GM23338 (cell line): ENCODE data around the gene TMEM170B. TPM values are rescaled to one million over a fixed set of nuclear protein-coding genes. Genes with fewer than 3 reads are reported as not detected.

Source experiments
- ATAC-seq: fragments of 200-7000 bp; cut with Tn5 transposase; 3 replicates; pipeline ENCODE4 v1.9.1; 2020
- DNase-seq: peaks from one replicate; pipeline ENCODE4 v3.0.0-alpha.2; 2015; ENCODE audit warnings: low spot score
- H2AFZ ChIP-seq: fragments of 200-600 bp; sonication (generic); 2 replicates; pipeline ENCODE4 v1.8.0; 2016; ENCODE audit warnings: antibody characterized with exemption, mild to moderate bottlenecking, moderate library complexity
- H3F3A ChIP-seq: fragments of 200-600 bp; sonication (generic); replicated peaks from 2 replicates; pipeline ENCODE4 v1.8.0; 2017; ENCODE audit warnings: antibody characterized with exemption, mixed run types, low read depth
- H3K27ac ChIP-seq: fragments of 200-600 bp; sonication (generic); 2 replicates; pipeline ENCODE4 v1.6.1; 2016; ENCODE audit warnings: low read depth
- H3K27me3 ChIP-seq: fragments of 200-600 bp; sonication (generic); 2 replicates; pipeline ENCODE4 v1.8.0; 2016; ENCODE audit warnings: mild to moderate bottlenecking, mixed run types, moderate library complexity; ENCODE audit not compliant: insufficient read depth
- H3K36me3 ChIP-seq: fragments of 200-600 bp; sonication (generic); 2 replicates; pipeline ENCODE4 v1.8.0; 2016; ENCODE audit warnings: mild to moderate bottlenecking; ENCODE audit not compliant: insufficient read depth
- H3K4me1 ChIP-seq: fragments of 200-600 bp; sonication (generic); 2 replicates; pipeline ENCODE4 v1.8.0; 2016; ENCODE audit warnings: mild to moderate bottlenecking, moderate library complexity; ENCODE audit not compliant: insufficient read depth
- H3K4me2 ChIP-seq: fragments of 200-600 bp; sonication (generic); 2 replicates; pipeline ENCODE4 v1.7.1; 2017; ENCODE audit warnings: mixed run types
- H3K4me3 ChIP-seq: fragments of 200-600 bp; sonication (generic); 2 replicates; pipeline ENCODE4 v1.6.1; 2016; ENCODE audit warnings: mixed run types
- H3K79me2 ChIP-seq: fragments of 200-600 bp; sonication (generic); replicated peaks from 2 replicates; pipeline ENCODE4 v1.8.0; 2017; ENCODE audit warnings: mild to moderate bottlenecking; ENCODE audit not compliant: insufficient read depth
- H3K9me2 ChIP-seq: fragments of 200-600 bp; sonication (generic); 2 replicates; pipeline ENCODE4 v1.8.0; 2017; ENCODE audit not compliant: insufficient read depth
- H4K20me1 ChIP-seq: fragments of 200-600 bp; sonication (generic); replicated peaks from 2 replicates; pipeline ENCODE4 v1.8.0; 2017; ENCODE audit warnings: mild to moderate bottlenecking; ENCODE audit not compliant: insufficient read depth
- H3K27ac Mint-ChIP-seq: 2 replicates; pipeline ENCODE4 v1.8.0; 2020; ENCODE audit warnings: inconsistent platforms, mild to moderate bottlenecking, moderate library complexity, mixed read lengths
- H3K27me3 Mint-ChIP-seq: 3 replicates; pipeline ENCODE4 v1.8.0; 2022; ENCODE audit warnings: low read depth, mild to moderate bottlenecking, moderate library complexity, mixed read lengths, inconsistent platforms; ENCODE audit not compliant: insufficient read depth, poor library complexity
- H3K36me3 Mint-ChIP-seq: 3 replicates; pipeline ENCODE4 v1.8.0; 2021; ENCODE audit warnings: low read depth, mild to moderate bottlenecking, inconsistent platforms, moderate library complexity, mixed read lengths
- H3K4me1 Mint-ChIP-seq: 3 replicates; pipeline ENCODE4 v1.8.0; 2020; ENCODE audit warnings: mild to moderate bottlenecking, inconsistent platforms, mixed read lengths
- H3K4me3 Mint-ChIP-seq: 3 replicates; pipeline ENCODE4 v1.8.0; 2021; ENCODE audit warnings: moderate library complexity, mild to moderate bottlenecking, inconsistent platforms, mixed read lengths
- H3K9me3 Mint-ChIP-seq: 3 replicates; pipeline ENCODE4 v1.8.0; 2020; ENCODE audit warnings: moderate library complexity, mild to moderate bottlenecking, inconsistent platforms, mixed read lengths
- CTCF ChIP-seq, 2 experiments: fragments of 200-600 bp in 1 of 2; sonication (generic) in 1 of 2; conservative IDR thresholded peaks; 2 replicates each; pipeline versions ENCODE4 v1.5.1 to v1.6.1; 2016 to 2017; ENCODE audit warnings: antibody characterized with exemption in 2 of 2, low read depth in 2 of 2, mild to moderate bottlenecking in 2 of 2, moderate library complexity in 1 of 2
- ETS1 ChIP-seq: IDR thresholded peaks from 2 replicates; pipeline ENCODE4 v1.6.1; 2016; ENCODE audit warnings: antibody characterized with exemption
- EZH2phosphoT487 ChIP-seq: fragments of 200-600 bp; sonication (generic); IDR thresholded peaks from one replicate; pipeline ENCODE4 v1.8.1; 2018; ENCODE audit warnings: antibody characterized with exemption; ENCODE audit not compliant: unreplicated experiment
- JUNB ChIP-seq: IDR thresholded peaks from one replicate; pipeline ENCODE4 v1.6.1; 2016; ENCODE audit warnings: antibody characterized with exemption; ENCODE audit not compliant: unreplicated experiment
- NANOG ChIP-seq: IDR thresholded peaks from 2 replicates; pipeline ENCODE4 v1.6.1; 2016; ENCODE audit warnings: antibody characterized with exemption, borderline replicate concordance
- POLR2AphosphoS5 ChIP-seq: IDR thresholded peaks from 2 replicates; pipeline ENCODE4 v1.6.1; 2016; ENCODE audit warnings: antibody characterized with exemption, low read depth
- REST ChIP-seq: IDR thresholded peaks from one replicate; pipeline ENCODE4 v1.6.1; 2018; ENCODE audit warnings: antibody characterized with exemption; ENCODE audit not compliant: unreplicated experiment
- STAT1 ChIP-seq: IDR thresholded peaks from one replicate; pipeline ENCODE4 v1.6.1; 2016; ENCODE audit warnings: antibody characterized with exemption; ENCODE audit not compliant: unreplicated experiment
- ZNF114 ChIP-seq: fragments of 250-450 bp; sonication (Bioruptor Pico); IDR thresholded peaks from 2 replicates; pipeline ENCODE4 v1.5.0; 2020; ENCODE audit warnings: mild to moderate bottlenecking, moderate library complexity
- ZNF331 ChIP-seq: fragments of 250-450 bp; sonication (Bioruptor Pico); IDR thresholded peaks from 2 replicates; pipeline ENCODE4 v1.5.0; 2020; ENCODE audit warnings: low read depth, mild to moderate bottlenecking, moderate library complexity
- ZNF462 ChIP-seq: fragments of 250-450 bp; sonication (Bioruptor Pico); IDR thresholded peaks from 2 replicates; pipeline ENCODE4 v1.5.0; 2020; ENCODE audit warnings: mild to moderate bottlenecking, moderate library complexity
- polyA plus RNA-seq: library from polyadenylated mRNA; unstranded; fragments of >200 nt; fragmentation: Nextera tagmentation; extraction: Ambion mirVana; gene quantifications from 2 replicates; pipeline ENCODE4 v1.2.1, GENCODE V29; 2016
- total RNA-seq: library from RNA; depleted of rRNA; stranded (reverse); fragments of >200 nt; shearing (Covaris generic); gene quantifications from 2 replicates; pipeline ENCODE4 v1.2.3, GENCODE V29; 2014

The TMEM170B gene
- total and polyA plus RNA-seq, 2 experiments from 2014 or later: 2.0 to 6.9 TPM

GRCh38 chr6:11605507-11605905, 68.0 kb downstream of the TMEM170B start:
- no peaks in the 10 kb centered on the region for H3K9me3 Mint-ChIP-seq
- ATAC-seq: no peak
- TF ChIP-seq ZNF462 (CRISPR knock-in tag) (no peak), CTCF (conservative IDR thresholded peaks at IDR 0.05; ENCODE audit: low read depth in 2 of 2) (no peak), ZNF114 (no peak), REST (no peak), POLR2AphosphoS5 (no peak), JUNB (no peak), EZH2phosphoT487 (no peak), ETS1 (no peak), NANOG (no peak), STAT1 (no peak), ZNF331 (CRISPR knock-in tag) (no peak)
- H3K79me2 ChIP-seq: no peaks in the 10 kb centered on the region
- no peak overlapping the region for H3K27ac Mint-ChIP-seq
- no peak for DNase-seq
- H3K9me2 ChIP-seq: no peaks in the 10 kb centered on the region
- H3K4me1 Mint-ChIP-seq: peaks cover 31% of the 10 kb centered on the region
- H3F3A ChIP-seq: no peaks in the 10 kb centered on the region
- no peak overlapping the region for H3K4me3 Mint-ChIP-seq
- H2AFZ ChIP-seq: peak overlapping the region; percentile 86
- H3K4me1 ChIP-seq: no peaks in the 10 kb centered on the region; the same call in 1 of the 2 replicates
- no peak overlapping the region for H3K27ac ChIP-seq
- H3K27me3 ChIP-seq: no peaks in the 10 kb centered on the region
- H3K4me3 ChIP-seq: no peak overlapping the region
- H3K36me3 ChIP-seq: no peaks in the 10 kb centered on the region
- peaks cover 7% of the 10 kb centered on the region for H3K27me3 Mint-ChIP-seq
- no peaks in the 10 kb centered on the region for H4K20me1 ChIP-seq
- H3K4me2 ChIP-seq: no peak overlapping the region
- no peaks in the 10 kb centered on the region; the same call in 2 of the 3 replicates for H3K36me3 Mint-ChIP-seq
